GM12872 (cell line): ENCODE measurements around the gene CLCNKA.

Source experiments
- CTCF ChIP-seq: IDR thresholded peaks from 3 replicates; pipeline ENCODE4 v1.5.1; 2011; ENCODE audit warnings: low read depth, mild to moderate bottlenecking, low read length, moderate library complexity; ENCODE audit not compliant: insufficient read depth

Gene CLCNKA

GRCh38 chr1:16015960-16016901 lies 5.6 kb upstream of the CLCNKA start:
- TF ChIP-seq CTCF, result no peak

- no peak for TF ChIP-seq CTCF
These were observed 4.8 kb upstream of the CLCNKA start for GRCh38 chr1:16017076-16017460.

- no peak for TF ChIP-seq CTCF
These were observed 4.2 kb upstream of the CLCNKA start, which contains the start of gene HSPB7 for GRCh38 chr1:16017461-16018303. HSPB7 (minus strand) TSS chr1:16018043; CDS start chr1:16017963, 80 bp downstream.

- no peak for TF ChIP-seq CTCF
These were observed 3.5 kb upstream of the CLCNKA start for GRCh38 chr1:16018308-16018707.

GRCh38 chr1:16018749-16019643 lies 2.8 kb upstream of the CLCNKA start:
- TF ChIP-seq CTCF, result no peak

DNA sequence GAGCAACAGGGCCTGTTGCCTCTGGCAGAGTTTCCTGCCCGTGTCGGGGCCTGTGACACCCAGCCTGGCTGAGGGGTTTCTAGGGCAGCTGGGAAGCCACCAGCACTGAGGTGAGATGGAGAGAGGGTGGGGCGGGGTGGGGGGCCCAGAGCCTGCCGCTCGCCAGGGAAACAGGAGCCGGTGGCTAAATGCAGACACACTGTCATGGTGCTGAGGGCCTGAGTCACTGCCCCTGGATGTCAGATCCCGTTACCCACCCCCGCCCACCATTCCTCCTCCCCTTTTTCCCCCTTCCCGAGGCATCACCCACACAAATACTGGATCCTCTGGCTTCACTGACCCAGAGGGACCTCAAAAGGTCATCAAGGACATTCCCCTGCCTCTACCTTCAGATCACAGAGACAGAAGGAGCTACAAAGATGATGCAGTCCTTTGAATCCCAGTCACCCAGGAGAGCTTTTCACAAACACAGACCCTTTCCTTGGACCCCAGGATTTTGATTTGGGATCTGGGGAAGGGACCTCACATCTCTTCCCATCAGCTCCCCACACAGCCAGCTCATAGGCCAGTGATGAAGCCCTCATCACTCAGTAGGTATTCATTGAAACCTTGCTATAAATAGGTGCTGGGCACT lies 2.1 kb upstream of the CLCNKA start:
- TF ChIP-seq CTCF, result no peak
